NCI-H146 treated with DMSO at 0.1 percent for 48 hours (cell line): Measurements from ENCODE around the gene ANKH.

Experiments used
- DNase-seq: peaks from one replicate; lab custom pipeline; 2025; ENCODE audit not compliant: unreplicated experiment; lab: John Stamatoyannopoulos, UW

The ANKH gene

DNA sequence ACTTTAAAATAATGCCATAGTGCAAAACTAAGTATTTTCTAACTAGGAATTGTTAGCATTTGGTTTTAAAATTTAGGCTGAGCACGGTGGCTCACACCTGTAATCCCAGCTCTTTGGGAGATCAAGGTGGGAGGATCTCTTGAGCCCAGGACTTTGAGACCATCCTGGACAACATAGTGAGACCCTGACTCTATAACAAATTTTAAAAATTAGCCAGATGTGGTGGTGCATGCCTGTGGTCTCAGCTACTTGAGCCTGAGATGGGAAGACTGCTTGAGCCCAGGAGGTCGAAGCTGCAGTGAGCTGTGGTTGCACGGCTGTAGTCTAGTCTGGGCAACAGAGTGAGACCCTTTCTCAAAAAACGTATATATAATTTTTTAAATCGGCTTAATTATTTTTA lies 202.2 kb downstream of the ANKH start:
- no peak for DNase-seq

DNA sequence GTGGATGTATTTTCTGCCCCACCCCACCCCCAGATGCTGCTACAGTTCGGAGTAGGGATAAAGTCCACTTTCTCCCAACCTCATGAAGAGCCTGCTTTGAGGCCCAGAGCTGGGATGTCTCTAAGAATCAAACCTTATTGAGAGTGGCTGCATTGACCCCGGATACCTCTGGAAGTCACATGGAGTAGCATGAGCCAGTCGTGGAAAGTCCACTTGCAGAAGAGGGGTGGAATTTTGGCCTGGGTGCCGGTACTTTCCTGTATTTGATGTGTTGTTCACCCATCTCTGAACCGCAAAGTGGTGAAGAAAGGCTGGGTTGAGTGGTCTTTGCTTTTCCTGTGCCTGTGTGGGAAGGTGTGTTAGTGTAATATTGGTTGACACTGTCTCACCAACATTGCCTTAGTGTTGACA lies 203.4 kb downstream of the ANKH start:
- DNase-seq: no peak

DNA sequence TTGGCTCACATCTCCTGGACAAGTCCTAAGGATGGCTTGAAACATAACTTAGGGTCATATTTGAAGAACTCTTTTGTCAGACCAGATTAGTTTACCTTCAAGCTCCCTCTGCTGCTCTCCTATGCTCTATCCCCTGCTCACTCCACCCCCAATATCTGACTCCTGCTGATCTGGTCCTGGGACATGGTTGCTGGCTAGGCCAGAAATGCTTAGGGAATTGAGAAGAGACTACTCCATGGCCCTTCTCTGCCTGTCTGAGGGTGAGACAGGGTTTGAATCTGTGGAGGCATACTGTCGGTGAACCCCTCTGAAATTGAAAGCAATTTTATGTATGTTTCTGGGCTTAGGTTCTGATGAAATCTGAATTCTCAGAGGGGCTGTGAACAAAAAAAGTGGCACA lies 203.8 kb downstream of the ANKH start:
- no peak for DNase-seq

DNA sequence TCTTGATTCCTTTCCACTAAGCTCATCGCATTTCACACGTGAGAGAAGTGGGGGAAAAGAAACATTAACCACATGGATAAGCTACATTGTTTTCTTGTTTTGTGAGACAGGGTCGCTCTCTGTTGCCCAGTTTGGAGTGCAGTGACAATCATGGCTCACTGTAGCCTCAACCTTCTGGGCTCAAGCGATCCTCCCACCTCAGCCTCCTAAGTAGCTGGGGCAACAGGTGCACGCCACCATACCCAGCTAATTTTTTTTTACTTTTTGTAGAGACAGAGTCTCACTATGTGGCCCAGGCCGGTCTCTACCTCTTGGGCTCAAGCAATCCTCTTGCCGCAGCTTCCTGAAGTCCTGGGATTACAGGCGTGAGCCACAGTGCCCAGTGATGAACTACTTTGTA lies 204.3 kb downstream of the ANKH start:
- no peak for DNase-seq

DNA sequence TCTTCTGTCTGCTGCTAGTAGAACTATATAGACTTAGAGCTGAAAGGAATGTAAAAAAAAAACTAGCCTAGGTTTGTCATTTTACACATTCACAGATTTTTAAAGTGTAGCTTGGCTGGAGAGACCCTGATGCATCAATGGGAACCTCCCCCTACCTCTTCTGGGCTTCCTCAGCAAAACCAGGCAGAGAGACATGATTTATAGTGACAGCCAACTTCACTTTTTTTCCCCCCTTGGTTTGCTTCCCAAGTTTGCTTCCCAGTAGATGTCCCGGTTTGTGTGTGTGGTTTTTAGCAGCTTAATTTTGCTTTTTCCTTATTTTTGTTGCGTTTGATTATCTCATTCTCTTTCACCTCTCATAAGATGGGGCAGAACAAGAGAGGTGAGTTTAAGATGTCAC lies 205.2 kb downstream of the ANKH start:
- DNase-seq: no peak

DNA sequence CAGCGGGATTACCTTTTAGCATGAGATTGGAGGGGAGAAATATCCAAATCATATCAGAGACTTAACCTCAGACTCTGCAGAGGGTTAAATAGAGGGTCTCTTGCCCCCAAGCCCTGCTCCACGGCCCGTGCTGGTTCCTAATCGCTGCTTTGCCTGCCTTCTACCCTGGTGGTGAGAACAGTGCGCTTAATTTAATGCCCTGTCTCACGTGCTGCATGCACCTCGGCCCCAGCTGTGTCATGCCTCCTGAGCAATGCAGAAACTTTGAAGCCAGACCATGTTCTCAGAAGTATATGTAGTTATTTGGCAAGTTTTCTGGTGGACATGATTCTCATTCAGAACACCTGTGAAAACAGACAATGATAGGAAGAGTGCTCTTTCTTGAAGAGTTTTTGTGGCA lies 205.6 kb downstream of the ANKH start:
- no peak for DNase-seq

DNA sequence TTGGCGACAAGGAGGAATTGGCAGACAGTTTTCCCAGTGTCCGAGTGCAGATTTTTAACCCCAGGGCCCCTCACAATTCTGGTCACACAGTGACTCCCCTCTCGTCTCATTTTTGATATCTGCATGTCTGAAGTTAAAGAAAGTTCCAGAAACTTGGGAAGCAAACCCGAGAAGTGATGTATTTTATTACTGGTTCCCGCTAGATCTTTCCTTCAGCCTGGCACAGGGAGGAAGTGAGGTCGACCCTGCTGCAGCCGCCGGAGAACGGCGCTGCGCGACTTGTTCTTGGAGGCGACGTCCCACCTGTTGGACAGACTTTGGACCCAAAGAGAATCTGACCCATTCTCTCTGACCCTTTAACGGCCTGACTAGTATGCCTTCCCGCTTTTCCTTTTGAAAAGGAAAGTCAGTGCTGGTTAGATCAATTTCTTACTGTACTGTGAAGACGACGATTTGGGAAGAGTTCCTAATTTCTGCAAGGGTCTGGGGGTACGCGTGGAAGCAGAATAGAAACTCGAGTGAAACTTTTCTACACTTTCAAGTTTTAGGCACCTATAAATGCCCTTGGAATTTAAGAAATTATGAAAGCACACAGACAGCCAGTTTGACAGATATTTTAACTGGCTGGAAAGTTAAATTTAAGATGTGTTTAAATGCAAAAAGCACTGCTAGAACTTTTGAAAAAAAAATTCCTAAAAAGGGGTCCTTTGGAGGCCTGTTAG lies 206.3 kb downstream of the ANKH start:
- no peak for DNase-seq

DNA sequence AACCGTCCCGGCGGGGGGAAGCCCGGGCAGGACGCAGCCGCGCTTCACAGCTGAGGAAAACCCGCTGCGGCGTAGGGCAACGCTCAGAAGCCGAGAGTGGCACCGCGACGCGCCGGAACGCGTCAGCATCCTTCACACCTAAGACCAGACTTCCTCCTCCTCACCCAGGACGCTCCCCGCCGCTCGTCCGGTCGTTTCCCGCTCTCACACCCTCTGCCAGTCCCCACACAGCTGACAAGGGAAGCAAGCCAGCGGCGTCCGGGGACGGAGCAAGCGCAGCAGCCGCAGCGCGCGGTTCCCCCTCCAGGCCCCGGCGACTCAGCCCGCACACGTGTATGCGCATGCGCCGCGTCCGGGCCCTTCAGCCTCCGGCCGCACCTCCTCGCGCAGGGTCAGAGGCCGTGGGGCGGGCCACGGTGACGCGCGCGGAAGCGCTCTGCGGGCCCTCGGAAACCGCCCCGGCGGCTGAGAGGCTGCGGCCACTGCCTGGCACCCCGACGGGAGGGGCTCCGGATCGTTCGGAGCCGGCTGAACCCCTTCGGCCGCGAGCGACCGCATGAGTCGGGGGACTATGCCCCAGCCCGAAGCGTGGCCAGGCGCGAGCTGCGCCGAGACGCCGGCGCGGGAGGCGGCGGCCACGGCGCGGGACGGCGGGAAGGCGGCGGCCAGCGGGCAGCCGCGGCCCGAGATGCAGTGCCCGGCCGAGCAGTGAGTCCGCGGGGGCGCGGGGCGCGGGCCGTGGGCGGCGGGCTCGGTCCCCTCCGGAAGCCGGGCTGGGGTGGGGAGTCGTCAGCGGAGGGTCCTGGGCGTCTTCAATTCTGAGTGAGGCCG lies 207.1 kb downstream of the ANKH start, which contains the start of gene OTULIN:
TSS of gene OTULIN (plus strand) at position 449 of the 831 bp plus-strand sequence. CDS start at position 557, 108 bp downstream.
- peak; percentile 78 for DNase-seq

DNA sequence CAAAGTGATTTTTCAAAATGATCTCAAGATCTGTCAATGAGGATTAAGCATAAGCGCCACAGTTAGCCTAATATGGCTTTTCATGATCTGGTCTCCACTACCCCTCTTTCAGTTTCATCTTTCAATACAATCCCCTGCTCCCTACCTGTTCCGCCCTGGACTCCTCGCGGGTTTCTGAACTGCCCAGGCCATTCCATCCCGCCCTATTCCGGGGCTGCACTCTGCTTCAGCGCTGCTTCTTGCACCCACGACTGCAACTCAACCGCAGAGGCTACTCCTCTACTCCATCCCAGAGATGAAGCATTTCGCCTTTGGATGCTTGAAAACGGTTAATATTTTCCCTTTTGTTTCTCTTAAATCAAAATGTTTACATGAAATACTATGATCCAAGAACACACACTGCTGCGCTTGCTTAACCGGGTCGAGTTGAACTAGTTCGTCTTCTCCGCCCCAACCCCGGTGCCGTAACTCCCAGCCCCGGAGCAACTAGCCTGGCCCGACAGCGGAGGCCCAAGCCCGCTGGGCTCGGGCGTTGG lies 207.8 kb downstream of the ANKH start:
- DNase-seq: peak; percentile 43

DNA sequence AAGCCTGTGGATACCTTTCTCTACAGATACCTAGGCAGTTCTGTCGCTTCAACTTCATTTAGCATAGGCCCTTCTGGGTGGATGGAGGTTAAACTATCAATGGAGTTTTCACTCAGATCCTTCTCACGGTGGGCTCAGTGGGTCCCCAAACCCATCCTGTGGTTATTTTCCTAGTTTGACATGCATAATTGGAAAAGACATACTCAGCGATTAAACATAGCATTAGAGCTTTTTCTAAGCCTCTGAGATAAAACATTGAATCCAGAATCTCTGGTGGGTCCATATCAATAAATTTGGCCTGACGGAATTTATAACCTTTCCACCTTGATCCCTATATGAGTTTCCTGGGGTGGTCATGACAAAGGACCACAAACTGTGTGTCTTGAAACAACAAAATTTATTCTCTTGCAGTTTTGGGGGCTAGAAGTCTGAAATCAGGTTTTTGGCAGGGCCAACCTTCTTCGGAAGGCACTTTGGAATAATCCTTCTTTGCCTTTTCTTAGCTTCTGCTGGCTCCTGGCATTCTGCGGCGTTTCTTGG lies 208.8 kb downstream of the ANKH start:
- no peak for DNase-seq

DNA sequence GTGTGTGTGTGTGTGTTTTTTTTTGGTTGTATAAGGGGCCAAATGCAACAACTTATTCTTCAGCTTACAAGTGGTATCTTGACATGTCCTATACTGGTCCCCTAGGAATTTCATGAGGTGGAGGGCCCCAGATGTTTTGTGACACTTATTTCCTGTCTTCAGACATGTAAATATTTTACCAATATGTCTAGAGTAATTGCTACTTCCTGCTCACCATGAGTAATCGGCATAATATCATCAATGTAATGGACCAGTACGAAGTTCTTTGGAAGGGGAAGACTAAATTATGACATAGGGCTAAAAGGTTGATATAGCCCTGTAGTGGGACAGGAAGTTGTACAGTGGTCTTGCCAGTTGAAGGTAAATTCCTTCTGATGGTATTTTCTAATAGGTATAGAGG lies 210.7 kb downstream of the ANKH start:
- DNase-seq: no peak

DNA sequence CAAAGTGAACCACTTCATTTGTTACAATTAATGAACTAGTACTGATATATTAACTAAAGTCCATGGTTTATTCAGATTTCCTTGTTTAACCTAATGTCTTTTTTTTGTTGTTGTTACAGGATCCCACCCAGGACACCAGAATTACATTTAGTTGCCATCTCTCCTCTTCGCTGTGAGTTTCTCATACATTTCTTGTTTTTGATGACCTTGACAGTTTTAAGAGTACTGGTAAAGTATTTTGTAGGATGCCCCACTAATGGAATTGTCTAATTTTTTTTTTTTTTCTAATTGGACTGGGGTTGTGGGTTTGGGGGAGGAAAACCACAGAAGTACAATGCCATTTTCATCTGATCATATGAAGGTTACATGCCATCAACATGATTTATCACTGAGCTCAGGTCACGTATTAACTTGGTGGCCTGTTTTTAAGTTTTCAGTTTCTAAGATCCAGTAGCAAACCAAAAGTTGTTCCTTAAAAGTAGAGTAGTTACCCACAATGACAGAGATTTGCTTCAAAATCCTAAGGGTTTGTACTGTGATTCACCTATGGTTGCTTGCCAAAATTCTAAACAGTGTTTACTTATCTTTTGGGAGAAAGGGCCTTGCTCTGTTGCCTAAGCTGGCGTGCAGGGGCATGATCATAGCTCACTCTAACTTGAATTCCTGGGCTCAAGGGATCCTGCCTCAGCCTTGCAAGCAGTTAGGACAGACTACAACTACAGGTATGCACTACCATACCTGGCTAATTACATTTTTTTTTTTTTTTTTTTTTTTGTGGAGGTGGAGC lies 211.6 kb downstream of the ANKH start:
- no peak for DNase-seq

DNA sequence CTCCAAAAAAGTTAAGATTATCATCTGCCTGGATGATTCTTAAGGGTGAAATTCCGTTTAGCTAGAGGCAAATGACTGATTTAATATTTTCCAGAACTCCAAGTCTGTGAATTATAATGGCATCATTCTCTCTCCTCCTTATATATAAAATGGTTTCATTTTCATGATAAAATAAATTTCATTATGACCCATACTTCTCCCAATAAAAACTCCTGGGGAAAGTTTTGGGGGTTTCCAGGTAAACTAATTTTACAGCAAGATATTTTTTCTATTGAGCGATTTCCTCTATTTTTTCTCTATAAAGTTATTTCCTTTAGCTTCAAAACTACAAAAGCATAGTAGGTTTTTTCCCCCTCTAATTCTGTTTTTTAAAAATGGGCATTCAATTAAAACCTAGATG lies 214.7 kb downstream of the ANKH start:
- no peak for DNase-seq

DNA sequence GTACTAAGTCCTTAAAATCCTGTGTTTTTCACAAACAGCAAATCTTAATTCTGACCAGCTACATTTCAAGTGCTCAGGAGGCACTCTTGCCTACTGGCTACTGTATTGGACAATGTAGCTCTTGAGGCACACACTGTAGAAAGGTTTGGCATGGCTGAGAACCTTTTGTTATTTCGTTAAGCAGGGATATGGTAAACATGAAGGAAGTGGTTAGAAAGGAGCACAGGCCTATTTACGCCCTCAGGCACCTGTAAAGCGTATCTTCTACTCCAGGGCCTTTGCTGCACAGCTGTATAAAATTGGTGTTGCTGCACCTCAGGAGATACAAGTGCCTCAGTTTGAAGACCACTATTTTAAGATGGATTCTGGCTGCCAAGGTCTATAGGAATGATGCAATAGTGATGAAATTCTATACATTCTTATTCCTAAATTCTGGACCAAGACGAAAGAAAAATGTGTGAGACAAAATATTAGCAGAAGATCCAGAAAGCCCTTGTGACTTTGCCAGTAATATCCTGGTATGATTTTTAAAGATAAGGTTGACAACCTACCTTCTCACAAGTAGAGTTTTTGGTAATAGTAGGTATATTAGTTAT lies 216.3 kb downstream of the ANKH start:
- no peak for DNase-seq
